ENCODE results near the gene CFAP74.
"Not testable (repeated sequence)": the region's sequence is repeated elsewhere in the genome, so short reads cannot be mapped to it uniquely, and the experiment has no call there.

The CFAP74 gene

GRCh38 chr1:1987142-1987510, 16.5 kb downstream of the CFAP74 start:
- no peak for DNase-seq (ENCODE audit: low read depth)

DNA sequence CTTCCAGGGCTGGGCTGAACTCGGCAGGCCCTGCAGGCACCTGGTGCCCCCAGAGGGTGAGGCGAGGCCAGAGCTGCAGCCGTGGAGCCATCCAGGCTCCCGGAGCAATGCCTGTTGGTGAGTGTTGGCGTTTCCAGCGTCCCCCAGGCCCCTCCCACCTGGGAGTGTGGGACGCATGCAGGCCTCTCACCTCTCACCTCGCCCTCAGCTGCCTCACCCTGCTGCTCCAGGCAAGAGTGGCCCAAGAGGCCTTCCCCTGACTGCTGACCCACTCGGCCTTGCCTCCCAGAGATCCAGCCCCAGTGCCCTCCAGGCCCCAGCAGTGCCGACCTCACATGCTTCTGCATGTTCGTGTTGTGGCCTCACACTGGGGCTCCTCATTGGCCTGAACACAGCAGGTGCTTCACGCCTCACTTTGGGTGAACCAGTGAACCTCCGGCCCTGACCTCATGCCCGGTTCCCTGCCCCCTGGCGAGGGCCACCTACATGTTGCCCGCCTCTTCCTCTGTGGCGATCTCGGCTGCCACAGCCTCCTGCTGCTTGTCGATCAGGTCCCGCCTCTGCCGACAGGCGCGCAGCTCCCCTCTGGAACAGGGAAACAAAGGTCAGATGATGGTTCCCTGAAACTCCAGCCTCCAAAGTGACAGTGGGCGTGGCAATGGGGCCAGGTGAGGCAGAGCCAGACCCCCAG, 17.0 kb downstream of the CFAP74 start:
- no peak for DNase-seq (ENCODE audit: low read depth)

- DNase-seq (ENCODE audit: low read depth), result no peak
These were observed 18.1 kb downstream of the CFAP74 start for GRCh38 chr1:1985375-1986050.

DNA sequence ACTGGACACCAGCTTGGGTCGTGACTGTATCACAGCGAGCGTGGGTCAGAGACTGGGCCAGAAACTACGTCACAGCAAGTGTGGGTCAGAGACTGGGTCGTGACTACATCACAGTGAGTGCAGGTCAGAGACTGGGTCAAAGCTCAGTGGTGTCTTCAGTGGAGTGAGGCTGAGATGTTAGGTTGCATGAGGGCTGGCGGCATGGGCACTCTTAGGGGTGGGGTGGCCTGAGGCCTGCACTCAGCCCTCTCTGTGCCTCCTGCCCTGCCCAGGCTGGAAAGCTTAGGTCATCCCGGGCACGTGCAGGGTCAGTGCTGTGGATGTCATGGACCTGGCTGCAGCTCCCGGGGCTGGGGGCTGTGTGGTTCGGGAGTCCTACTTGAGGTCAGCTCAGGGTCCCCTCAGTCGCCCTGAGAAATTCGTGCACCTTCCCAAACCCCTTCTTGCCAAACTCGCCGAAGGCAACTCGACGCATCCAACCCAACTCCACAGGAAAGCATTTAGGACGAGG, 19.0 kb downstream of the CFAP74 start:
- DNase-seq (ENCODE audit: low read depth), result no peak

DNA sequence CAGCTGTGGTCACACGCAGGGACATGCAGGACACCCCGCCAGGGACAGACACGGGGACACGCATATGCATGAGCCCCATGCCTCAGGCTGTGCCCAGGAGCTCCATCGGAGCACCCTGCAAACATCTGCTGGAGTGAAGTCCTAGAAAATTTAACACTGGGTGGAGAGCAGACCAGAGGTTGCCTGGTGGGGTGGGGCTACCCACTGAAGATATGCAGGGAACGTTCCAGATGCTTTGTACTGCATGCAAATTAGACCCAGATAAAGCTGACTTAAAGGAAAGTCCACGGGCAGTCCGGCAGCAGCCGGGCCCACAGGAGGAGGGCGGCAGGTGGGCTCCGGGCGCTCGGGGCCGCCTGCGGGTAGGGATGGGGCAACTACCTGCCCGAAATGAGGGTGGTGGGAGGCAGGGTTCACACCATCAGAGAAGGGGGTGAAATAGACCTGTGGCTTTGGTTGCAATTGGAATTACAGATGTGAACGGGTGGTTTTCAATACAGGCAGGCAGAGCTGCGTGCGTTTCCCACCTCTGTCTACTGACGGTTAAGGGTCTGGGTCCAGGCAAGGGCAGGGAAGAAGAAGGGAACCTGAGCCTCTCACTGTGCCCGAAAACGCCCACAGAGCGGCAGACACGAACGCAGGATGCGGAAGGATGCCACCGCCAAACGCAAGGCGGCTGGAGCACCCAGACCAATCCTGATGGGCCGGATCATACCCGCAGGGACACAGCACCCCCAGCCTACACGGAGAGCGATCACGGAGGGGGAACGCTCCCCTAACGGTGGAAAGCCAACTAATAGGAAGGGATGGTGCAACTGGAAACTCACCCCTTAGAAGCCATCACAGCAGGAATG, 21.0 kb downstream of the CFAP74 start:
- DNase-seq (ENCODE audit: low read depth), result no peak

DNA sequence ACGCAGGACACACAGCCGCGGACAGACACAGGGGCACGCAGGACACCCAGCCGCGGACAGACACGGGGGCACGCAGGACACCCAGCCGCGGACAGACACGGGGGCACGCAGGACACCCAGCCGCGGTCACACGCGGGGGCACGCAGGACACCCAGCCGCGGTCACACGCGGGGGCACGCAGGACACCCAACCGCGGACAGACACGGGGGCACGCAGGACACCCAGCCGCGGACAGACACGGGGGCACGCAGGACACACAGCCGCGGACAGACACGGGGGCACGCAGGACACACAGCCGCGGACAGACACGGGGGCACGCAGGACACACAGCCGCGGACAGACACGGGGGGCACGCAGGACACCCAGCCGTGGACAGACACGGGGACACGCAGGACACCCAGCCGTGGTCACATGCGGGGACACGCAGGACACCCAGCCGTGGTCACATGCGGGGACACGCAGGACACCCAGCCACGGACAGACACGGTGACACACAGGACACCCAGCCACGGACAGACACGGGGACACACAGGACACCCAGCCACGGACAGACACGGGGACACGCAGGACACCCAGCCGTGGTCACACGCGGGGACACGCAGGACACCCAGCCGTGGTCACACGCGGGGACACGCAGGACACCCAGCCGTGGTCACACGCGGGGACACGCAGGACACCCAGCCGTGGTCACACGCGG, 21.8 kb downstream of the CFAP74 start:
- DNase-seq (ENCODE audit: low read depth), result not testable (repeated sequence)

DNA sequence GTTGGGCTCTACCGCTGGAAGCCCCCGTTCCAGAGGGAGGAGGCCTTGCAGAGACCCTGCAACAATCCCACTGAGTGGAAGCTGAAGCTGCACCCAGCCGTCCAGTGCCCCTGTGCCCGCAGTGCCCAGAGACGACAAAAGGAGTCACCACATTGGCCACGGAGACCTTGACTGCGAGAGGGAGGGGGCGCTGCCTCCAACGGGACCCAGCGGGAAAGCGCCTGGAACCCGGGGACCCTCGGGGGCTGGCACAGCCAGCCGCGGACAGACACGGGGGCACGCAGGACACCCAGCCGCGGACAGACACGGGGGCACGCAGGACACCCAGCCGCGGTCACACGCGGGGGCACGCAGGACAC, 22.5 kb downstream of the CFAP74 start:
- no peak for DNase-seq (ENCODE audit: low read depth)

DNA sequence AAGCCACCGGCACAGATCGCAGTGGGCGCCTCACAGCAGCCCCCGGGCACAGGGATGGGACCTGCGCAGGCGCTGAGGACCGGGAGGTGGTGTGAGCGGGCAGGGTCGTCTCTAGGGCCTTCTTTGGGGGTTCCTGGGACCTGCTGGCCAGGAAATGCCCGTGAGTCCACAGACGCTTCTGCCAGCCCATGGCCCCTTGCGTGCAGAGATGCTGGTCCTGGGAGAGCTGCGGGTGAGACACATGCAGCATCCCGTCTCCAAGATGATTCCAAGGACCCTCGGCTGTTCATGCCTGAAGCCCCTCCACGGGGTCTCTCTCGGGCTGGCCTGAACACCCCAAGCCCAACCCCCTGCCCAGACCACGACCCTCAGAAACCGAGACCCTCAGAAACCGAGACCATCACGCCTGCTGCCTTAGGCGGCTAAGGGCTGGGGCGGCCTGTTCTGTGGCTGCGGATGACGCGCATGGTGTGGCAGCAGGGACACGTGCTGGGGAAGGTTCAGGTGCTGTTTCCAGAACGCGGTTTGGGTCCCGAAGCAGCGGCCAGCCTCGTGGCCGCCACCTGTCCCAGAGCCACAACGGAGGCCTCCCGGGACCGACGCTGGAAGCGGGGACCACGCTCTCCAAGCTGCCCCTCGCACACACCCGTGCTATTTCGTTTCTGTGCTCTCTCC, 23.0 kb downstream of the CFAP74 start:
- no peak for DNase-seq (ENCODE audit: low read depth)

DNA sequence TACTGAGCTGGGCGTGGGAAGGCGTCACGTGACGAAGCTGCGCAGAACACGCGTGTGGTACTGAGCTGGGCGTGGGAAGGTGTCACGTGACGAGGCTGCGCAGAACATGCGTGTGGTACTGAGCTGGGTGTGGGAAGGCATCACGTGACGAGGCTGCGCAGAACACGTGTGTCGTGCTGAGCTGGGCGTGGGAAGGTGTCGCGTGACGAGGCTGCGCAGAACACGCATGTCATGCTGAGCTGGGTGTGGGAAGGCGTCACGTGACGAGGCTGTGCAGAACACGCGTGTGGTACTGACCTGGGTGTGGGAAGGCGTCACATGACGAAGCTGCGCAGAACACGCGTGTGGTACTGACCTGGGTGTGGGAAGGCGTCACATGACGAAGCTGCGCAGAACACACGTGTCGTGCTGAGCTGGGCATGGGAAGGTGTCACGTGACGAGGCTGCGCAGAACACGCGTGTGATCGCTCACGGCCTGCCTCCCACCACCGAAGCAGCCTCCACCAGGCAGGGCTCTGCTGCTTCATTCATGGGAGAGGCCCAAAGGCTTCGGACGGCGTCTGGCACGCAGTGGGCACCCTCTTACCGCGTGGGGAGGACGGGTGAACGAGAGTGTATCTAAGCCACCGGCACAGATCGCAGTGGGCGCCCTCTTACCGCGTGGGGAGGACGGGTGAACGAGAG, 24.0 kb downstream of the CFAP74 start:
- no peak for DNase-seq (ENCODE audit: low read depth)

DNA sequence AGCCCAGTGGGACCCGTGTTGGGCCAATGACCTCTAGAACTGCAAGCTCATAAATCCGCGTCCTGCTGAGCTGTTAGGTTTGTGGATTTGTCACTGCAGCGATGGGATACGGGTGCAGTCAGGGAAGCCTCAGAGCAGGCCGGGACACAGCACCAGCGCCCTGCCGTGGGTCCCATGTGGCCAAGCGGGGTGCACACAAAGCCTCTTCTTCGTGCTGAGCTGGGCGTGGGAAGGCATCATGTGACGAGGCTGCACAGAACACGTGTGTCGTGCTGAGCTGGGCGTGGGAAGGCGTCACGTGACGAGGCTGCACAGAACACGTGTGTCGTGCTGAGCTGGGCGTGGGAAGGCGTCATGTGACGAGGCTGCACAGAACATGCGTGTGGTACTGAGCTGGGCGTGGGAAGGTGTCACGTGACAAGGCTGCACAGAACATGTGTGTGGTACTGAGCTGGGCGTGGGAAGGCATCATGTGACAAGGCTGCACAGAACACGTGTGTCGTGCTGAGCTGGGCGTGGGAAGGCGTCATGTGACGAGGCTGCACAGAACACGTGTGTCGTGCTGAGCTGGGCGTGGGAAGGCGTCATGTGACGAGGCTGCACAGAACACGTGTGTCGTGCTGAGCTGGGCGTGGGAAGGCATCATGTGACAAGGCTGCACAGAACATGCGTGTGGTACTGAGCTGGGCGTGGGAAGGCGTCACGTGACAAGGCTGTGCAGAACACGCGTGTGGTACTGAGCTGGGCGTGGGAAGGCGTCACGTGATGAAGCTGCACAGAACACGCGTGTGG, 24.7 kb downstream of the CFAP74 start:
- DNase-seq (ENCODE audit: low read depth), result not testable (repeated sequence)

DNA sequence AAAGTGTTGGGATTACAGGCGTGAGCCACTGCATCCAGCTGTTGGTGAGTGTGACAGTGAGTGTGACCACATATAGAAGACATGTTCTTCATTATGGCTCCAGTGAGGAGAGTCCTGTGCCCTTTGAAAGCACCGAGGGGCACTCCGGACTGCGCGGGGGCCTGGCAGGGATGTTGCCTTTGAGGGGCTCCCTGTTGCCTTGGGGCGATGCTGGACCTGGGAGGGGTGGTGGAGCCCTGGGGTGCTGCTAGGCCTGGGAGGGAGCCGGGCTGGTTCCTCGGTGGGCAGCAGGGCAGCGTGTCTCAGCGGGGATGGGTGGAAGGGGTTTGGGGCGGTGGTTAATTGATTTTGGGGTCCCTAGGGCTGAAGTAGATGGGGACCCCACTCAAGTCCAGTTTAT, 25.5 kb downstream of the CFAP74 start:
- no peak for DNase-seq (ENCODE audit: low read depth)

- no peak for DNase-seq (ENCODE audit: low read depth)
These were observed 27.6 kb downstream of the CFAP74 start for GRCh38 chr1:1976031-1976430.

DNA sequence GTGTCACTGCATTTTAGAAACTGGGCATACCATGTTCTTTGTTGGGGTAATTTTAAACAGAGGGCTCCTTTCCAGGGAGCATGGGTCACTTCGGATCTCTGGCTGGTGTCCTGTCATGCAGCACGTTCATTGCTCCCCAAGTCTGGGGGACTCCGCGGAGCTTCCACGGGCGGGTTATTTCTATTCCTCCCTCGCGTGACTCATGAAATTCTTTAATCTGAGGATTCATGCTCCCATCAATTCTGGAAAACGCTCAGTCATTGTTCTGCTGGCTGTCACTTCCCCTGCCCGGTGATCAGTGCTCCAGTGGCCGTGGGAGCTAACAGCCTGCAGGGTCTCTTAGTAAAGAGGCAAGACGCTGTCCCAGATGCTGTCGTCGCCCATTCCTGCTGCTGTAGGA, 28.1 kb downstream of the CFAP74 start:
- DNase-seq (ENCODE audit: low read depth), result no peak

- no peak for DNase-seq (ENCODE audit: low read depth)
These were observed 28.8 kb downstream of the CFAP74 start for GRCh38 chr1:1974834-1975233.

DNA sequence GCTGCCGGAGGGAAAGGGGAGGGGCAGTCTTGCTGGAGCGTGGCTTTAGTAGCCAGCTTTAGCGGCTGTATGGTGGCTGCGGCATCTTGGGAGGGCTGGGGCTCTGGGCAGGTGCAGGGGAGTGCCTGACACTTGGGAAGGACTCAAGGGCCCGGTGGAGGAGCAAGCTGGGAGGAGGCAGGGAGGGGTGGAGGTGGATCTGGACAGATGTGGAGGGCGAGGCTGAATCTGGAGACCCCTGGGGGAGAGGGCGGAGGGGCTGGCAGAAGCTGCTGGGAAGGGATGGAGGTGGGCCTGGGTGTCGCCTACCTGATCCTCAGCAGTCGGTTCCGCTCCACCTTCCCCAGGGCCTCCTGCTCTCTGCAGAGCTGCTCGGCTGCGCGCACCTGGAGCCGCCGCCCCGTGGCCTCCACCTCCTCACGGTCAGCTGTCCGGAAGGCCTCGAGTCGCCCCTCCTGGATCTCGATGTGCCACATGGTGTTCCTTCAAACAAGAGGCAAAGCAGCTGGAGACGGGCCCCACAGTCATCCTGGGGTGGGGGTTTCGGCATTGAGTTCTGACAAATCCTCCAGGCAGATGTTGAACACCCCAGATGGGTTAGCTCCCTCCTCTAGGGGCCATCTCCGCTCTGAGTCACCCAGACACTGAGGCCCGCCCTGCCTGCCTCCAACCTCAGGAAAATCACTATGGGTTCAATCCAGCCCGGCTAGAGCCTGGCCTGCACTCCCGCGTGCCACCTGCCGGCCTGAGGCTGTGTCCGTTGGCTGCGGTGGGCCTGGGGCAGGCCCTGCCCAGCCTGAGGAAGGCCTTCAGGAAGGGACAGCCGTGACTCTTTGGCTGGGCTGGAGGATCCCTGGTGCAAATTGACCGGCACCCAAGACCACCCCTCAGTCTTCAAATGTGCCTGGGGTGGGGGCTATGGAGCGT, 29.6 kb downstream of the CFAP74 start:
- DNase-seq (ENCODE audit: low read depth), result no peak

- no peak for DNase-seq (ENCODE audit: low read depth)
These were observed 30.4 kb downstream of the CFAP74 start for GRCh38 chr1:1972976-1973715.

DNA sequence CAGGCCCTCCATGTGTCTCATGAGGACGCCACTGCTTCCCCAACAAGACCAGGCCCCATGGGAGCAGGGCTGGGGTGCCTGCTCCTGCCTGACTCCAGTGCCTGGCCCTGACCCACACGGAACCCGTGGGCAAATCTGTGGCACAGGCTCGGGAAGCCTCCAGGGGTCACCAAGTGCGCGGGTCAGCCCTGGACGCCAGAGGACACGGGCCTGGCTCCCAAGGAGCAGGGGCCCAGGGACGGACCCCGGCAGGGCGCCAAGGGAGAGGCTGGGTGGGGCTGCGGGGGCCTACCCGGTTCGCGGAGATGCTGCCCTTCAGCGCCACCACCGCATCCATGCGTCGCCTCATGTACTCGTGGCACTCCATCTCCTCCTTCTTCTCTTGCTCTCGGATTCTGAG, 31.9 kb downstream of the CFAP74 start:
- DNase-seq (ENCODE audit: low read depth), result no peak

DNA sequence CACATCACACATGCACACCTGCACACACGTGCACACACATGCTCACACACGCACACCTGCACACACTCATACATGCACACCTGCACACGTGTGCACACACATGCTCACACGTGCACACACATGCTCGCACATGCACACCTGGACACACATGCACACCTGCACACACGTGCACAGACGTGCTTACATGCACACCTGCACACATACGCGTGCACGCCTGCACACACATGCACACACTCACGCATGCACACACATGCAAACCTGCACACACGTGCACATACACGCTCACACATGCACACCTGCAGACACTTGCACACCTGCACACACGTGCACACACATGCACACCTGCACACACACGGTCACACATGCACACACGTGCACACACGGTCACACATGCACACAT, 32.6 kb downstream of the CFAP74 start:
- no peak for DNase-seq (ENCODE audit: low read depth)
